Right lobe of liver (tissue), 6 donors: Measurements from ENCODE around the gene ITPKB. TPM values are rescaled to one million over a fixed set of nuclear protein-coding genes. Genes with fewer than 3 reads are reported as not detected.
A peak's percentile ranks its signal among the peaks of the same experiment; 100 is the strongest.

ENCODE experiments used
- ATAC-seq, 4 donors: fragments of 200-7000 bp; cut with Tn5 transposase; one replicate each; pipeline ENCODE4 v1.9.1; 2020; ENCODE audit warnings: mild to moderate bottlenecking in 4 of 4, moderate library complexity in 4 of 4
- DNase-seq, 3 donors: peaks; one replicate each; pipeline ENCODE4 v3.0.0-alpha.2; 2020
- H3K27ac ChIP-seq, 3 donors: fragments of 200-600 bp; one replicate each; pipeline ENCODE4 v1.8.0; 2022
- H3K27me3 ChIP-seq, 2 donors: fragments of 200-600 bp; one replicate each; pipeline ENCODE4 v1.8.0; 2022
- H3K36me3 ChIP-seq, 4 donors: fragments of 200-600 bp; sonication (generic) in 1 of 4; one replicate each; pipeline versions ENCODE4 v1.5.1 to v1.8.0; 2017 to 2022; ENCODE audit warnings: control low read depth in 1 of 4
- H3K4me1 ChIP-seq, 4 donors: fragments of 200-600 bp; sonication (generic) in 1 of 4; one replicate each; pipeline versions ENCODE4 v1.5.1 to v1.8.0; 2017 to 2022; ENCODE audit warnings: control low read depth in 1 of 4
- H3K4me3 ChIP-seq, 3 donors: fragments of 200-600 bp; one replicate each; pipeline ENCODE4 v1.8.0; 2022
- H3K9me3 ChIP-seq, 4 donors: fragments of 200-600 bp; sonication (generic) in 1 of 4; one replicate each; pipeline versions ENCODE4 v1.5.1 to v1.8.0; 2017 to 2022; ENCODE audit warnings: control low read depth in 1 of 4
- POLR2A ChIP-seq: fragments of 450-650 bp; IDR thresholded peaks from one replicate; pipeline ENCODE4 v1.6.1; 2017; ENCODE audit warnings: antibody characterized with exemption, mild to moderate bottlenecking
- WGBS: methylation state at CpG from one replicate; pipeline ENCODE4 v1.1.6; 2018; ENCODE audit warnings: low coverage, low lambda C conversion rate; ENCODE audit not compliant: insufficient coverage; ENCODE audit errors: missing lambda C conversion rate; 5-methylcytosine and 5-hydroxymethylcytosine counted together
- intact Hi-C, 2 donors: fragments of 100-400 bp; cut with DNase I; formaldehyde crosslinking; loops; one replicate each; pipeline versions ENCODE4 v1.11.2 to v1.14.1; 2022
- total RNA-seq, 6 experiments: library from RNA; depleted of rRNA in 2 of 6; stranded (reverse); fragments of >200 nt in 2 of 6; fragmentation: NEBNext Ultra II Directional in 3 of 6; extraction: Animal tissue kit (Norgen Biotek cat#: 25700) in 3 of 6; gene quantifications; one replicate each; pipeline versions ENCODE4 v1.1.0 to v1.2.4, GENCODE V29; 2016 to 2023
- TF ChIP-seq, protein P1 (sequence below), 4 donors: fragments of 200-600 bp in 3 of 4; fragments of 450-650 bp in 1 of 4; IDR thresholded peaks; one replicate each; pipeline versions ENCODE4 v1.5.1 to v1.8.0; 2016 to 2022; ENCODE audit warnings: antibody characterized with exemption in 4 of 4, mild to moderate bottlenecking in 2 of 4
- donor health status: DM: no; HTN: yes; CAD: no.
- donor health status: DM: no; HTN: no; CAD: no.
- donor health status: DM: no; HTN: no; CAD: no.
- donor health status: DM: no; HTN: yes; CAD: no.
- donor health status: DM: no; HTN: yes; CAD: no.

Gene ITPKB
- total RNA-seq, 6 experiments from 2014 or later, result 2.1 to 4.1 (median 3.4) TPM

DNA sequence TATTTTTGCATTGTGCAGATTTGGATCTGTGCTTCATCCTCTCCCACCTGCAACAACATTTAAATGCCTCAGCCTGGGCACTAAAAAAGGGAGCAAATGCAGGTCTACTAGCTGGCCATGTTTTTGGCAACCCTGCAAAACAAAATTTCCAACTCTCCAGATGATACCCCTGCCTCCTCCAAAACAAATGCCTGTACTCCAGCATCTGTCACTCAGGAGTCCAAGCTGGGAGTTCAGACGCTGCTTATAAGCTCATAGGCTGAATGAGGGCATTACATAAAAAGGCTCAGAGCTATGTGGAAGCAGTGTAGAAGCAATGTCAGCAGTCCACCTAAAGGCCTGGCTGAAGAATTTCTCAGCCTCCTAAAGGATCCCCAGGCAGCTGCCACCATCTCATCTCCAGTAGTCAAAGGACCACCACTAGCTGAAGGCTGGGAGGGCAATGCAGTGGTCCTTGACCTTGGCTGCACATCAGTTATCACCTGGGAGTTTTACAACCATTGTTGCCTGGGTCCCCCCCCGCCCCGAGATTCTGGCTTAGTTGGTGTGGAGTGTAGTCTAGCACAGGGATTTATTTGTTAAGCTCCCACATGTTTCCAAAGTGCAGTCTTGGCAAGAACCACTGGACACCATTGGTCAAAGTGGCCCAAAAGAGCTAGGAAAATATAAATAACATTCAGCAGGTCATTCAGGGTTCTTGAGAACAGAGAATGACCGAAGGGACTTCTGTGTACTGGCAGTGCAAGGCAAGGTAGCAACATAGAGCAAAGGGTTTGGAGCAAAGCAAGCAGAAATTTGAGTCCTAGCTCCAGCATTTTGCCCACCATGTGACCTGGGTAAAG is 57.2 kb downstream of the ITPKB start:
- Histone ChIP-seq H3K4me3 (no peak overlapping the region), H3K36me3 (no peaks in the 10 kb centered on the region), H3K4me1 (peaks cover 0 to 14% (median 2%) of the 10 kb centered on the region in 4 donors), H3K27ac (no peak overlapping the region), H3K9me3 (no peaks in the 10 kb centered on the region), H3K27me3 (no peaks in the 10 kb centered on the region)
- ATAC-seq (no peak), DNase-seq (no peak)
- intact Hi-C loops, result no loop called here
- TF ChIP-seq POLR2A, result no peak
- TF ChIP-seq, protein P1, sequence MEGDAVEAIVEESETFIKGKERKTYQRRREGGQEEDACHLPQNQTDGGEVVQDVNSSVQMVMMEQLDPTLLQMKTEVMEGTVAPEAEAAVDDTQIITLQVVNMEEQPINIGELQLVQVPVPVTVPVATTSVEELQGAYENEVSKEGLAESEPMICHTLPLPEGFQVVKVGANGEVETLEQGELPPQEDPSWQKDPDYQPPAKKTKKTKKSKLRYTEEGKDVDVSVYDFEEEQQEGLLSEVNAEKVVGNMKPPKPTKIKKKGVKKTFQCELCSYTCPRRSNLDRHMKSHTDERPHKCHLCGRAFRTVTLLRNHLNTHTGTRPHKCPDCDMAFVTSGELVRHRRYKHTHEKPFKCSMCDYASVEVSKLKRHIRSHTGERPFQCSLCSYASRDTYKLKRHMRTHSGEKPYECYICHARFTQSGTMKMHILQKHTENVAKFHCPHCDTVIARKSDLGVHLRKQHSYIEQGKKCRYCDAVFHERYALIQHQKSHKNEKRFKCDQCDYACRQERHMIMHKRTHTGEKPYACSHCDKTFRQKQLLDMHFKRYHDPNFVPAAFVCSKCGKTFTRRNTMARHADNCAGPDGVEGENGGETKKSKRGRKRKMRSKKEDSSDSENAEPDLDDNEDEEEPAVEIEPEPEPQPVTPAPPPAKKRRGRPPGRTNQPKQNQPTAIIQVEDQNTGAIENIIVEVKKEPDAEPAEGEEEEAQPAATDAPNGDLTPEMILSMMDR (IDR thresholded peaks at IDR 0.05), result no peak
- 72% methylated on average over 4 of the region's 4 CpGs for WGBS

DNA sequence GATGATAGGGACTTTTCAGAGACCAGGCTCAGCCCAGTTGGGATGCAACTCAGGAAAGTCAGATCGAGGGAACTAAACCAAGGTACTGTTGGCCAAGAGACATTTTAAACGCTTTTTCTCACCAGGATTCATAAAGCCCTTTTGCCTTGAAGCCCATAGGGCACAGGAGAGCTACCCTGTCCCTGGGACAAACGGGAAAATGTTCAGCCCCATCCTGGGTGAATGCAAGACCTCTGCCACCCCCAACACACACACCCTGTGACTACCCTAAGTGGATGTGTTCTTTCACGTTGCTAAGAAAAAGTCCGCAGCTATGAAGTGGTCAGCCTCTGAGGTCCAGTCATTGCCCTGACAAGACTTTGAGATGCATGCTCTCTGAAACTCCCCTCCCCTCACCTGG is 58.4 kb downstream of the ITPKB start:
- WGBS, result 39% methylated on average over 4 of the region's 5 CpGs
- H3K27ac ChIP-seq, result peak overlapping the region; percentile 49 to 82 (median 69)

DNA sequence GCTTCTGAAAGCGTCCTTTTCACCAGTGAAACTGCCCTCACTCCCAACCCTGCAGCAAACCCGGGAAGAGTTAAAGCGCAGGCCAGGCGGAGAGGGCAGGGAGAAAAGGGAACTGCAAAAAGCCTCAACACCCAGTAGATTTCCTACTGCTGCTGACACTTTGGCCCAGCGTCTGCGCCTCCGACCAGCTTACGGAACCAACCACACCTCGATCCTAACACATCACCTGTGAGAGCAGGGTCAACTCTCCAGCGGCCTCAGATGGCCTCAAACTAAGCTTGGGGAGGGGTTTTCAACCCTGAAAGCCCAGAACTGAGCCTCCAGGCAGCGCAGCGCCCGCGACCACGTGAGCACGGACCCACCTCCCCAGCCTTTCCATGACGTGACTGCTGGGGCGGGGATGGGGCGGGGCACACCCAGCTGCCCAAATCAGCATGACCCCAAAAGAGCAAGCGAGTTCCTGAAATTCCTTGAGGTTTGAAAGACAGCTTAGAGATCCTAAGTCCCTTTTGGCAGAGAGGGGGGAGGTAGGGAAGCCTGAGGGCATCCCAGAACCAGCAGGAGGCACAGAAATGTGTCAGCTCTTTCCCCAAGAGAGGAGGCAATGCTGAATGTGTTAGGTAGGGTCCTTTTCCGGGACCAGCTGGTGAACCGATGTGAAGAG is 59.1 kb downstream of the ITPKB start:
- under 1% methylated on average over 8 of the region's 22 CpGs for WGBS
- H3K36me3 ChIP-seq, result no peaks in the 10 kb centered on the region
- H3K27ac ChIP-seq, result peak overlapping the region; percentile 65 to 82 (median 69)
- intact Hi-C loops, result no loop called here
- peak; percentile 56 for TF ChIP-seq POLR2A
- TF ChIP-seq, protein P1 (IDR thresholded peaks at IDR 0.05), result no peak
- H3K4me3 ChIP-seq, result peak overlapping the region; percentile 14 to 32 (median 29)
- no peaks in the 10 kb centered on the region for H3K9me3 ChIP-seq
- peak; percentile 78 to 83 (median 80) for ATAC-seq
- H3K27me3 ChIP-seq, result no peaks in the 10 kb centered on the region
- peak; percentile 80 to 87 (median 83) for DNase-seq
- peaks cover 0 to 14% (median 2%) of the 10 kb centered on the region in 4 donors for H3K4me1 ChIP-seq

More for the DNA sequence above, 58.4 kb downstream of the ITPKB start:
- no peak for ATAC-seq
- H3K36me3 ChIP-seq, result no peaks in the 10 kb centered on the region
- H3K27me3 ChIP-seq, result no peaks in the 10 kb centered on the region
- intact Hi-C loops, result no loop called here
- H3K9me3 ChIP-seq, result no peaks in the 10 kb centered on the region
- DNase-seq, result no peak
- H3K4me1 ChIP-seq, result peaks cover 0 to 14% (median 2%) of the 10 kb centered on the region in 4 donors
- TF ChIP-seq POLR2A, result no peak
- TF ChIP-seq, protein P1 (IDR thresholded peaks at IDR 0.05), result no peak
- H3K4me3 ChIP-seq, result no peak overlapping the region

DNA sequence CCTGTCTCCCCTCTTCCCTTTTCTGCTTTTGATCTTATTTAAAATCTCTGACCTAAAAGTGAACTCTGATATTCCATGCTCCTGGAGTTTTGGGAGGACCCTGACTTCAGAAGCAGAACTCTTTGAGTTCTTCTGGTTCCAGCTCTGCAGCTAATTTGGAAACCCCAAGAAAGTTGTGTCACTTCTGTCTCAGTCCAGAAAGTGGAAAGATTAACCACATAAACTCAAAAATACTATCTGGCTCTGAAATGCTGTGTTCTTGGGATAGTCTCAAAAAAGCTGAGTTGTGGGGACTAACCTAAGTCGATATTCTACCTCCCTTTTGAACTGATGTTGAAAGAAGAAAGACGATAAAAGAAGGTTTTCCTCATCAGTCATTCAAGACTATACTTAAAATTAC is 59.8 kb downstream of the ITPKB start:
- no peaks in the 10 kb centered on the region for H3K36me3 ChIP-seq
- intact Hi-C loops, result no loop called here
- ATAC-seq, result no peak
- H3K27ac ChIP-seq, result peak overlapping the region; percentile 65 to 82 (median 69)
- H3K4me1 ChIP-seq, result peaks cover 0 to 14% (median 2%) of the 10 kb centered on the region in 4 donors
- DNase-seq, result no peak
- no peak overlapping the region for H3K4me3 ChIP-seq
- no peak for TF ChIP-seq POLR2A
- TF ChIP-seq, protein P1 (IDR thresholded peaks at IDR 0.05), result no peak
- WGBS, result 30% methylated on average over 2 of the region's 2 CpGs
- no peaks in the 10 kb centered on the region for H3K27me3 ChIP-seq
- no peaks in the 10 kb centered on the region for H3K9me3 ChIP-seq
